ENCODE results near the gene STK33.

Gene STK33

GRCh38 chr11:8384199-8384821 is 209.7 kb downstream of the STK33 start:
- peak; percentile 46 for TF ChIP-seq CTCF (IDR thresholded peaks at IDR 0.05; ENCODE audit: low read length)
- TF ChIP-seq EZH2 (optimal IDR thresholded peaks at IDR 0.05; ENCODE audit: low read depth, low read length) = no peak
- no peaks in the 10 kb centered on the region for H4K20me1 ChIP-seq (ENCODE audit: insufficient read depth, low read length)

GRCh38 chr11:8383627-8384026 is 210.4 kb downstream of the STK33 start:
- Histone ChIP-seq H3K27ac (ENCODE audit: low read length) (no peak overlapping the region), H2AFZ (ENCODE audit: low read length) (no peak overlapping the region), H3K9me3 (replicated peaks; ENCODE audit: insufficient read depth, low read length) (no peaks in the 10 kb centered on the region), H4K20me1 (ENCODE audit: insufficient read depth, low read length) (no peaks in the 10 kb centered on the region), H3K4me1 (ENCODE audit: low read length) (no peaks in the 10 kb centered on the region), H3K4me3 (ENCODE audit: low read length) (no peak overlapping the region), H3K79me2 (ENCODE audit: low read length) (no peaks in the 10 kb centered on the region), H3K4me2 (ENCODE audit: low read depth, low read length) (peak overlapping the region; percentile 14; the same call in 1 of the 2 replicates), H3K9ac (ENCODE audit: low read length) (no peak overlapping the region), H3F3A (ENCODE audit: insufficient read depth, low read length) (peaks cover 3% of the 10 kb centered on the region; the same call in 1 of the 2 replicates), H3K27me3 (replicated peaks; ENCODE audit: insufficient read depth, low read length) (no peaks in the 10 kb centered on the region), H3K9me2 (replicated peaks; ENCODE audit: insufficient read depth, low read length) (no peaks in the 10 kb centered on the region), H3K36me3 (replicated peaks; ENCODE audit: insufficient read depth, low read length) (no peaks in the 10 kb centered on the region)
- no peak for DNase-seq
- TF ChIP-seq EZH2phosphoT487 (IDR thresholded peaks at IDR 0.05; ENCODE audit: low read length) (no peak), CTCF (IDR thresholded peaks at IDR 0.05; ENCODE audit: low read length) (no peak), EZH2 (optimal IDR thresholded peaks at IDR 0.05; ENCODE audit: low read depth, low read length) (no peak)

More at GRCh38 chr11:8384199-8384821, 209.7 kb downstream of the STK33 start:
- Histone ChIP-seq H3K4me2 (ENCODE audit: low read depth, low read length) (peak overlapping the region; percentile 48; the same call in 1 of the 2 replicates), H3F3A (ENCODE audit: insufficient read depth, low read length) (peaks cover 3% of the 10 kb centered on the region; the same call in 1 of the 2 replicates), H3K36me3 (replicated peaks; ENCODE audit: insufficient read depth, low read length) (no peaks in the 10 kb centered on the region), H3K9me2 (replicated peaks; ENCODE audit: insufficient read depth, low read length) (no peaks in the 10 kb centered on the region), H3K9me3 (replicated peaks; ENCODE audit: insufficient read depth, low read length) (no peaks in the 10 kb centered on the region), H3K4me3 (ENCODE audit: low read length) (peak overlapping the region; percentile 26; the same call in 1 of the 2 replicates), H3K27me3 (replicated peaks; ENCODE audit: insufficient read depth, low read length) (no peaks in the 10 kb centered on the region), H2AFZ (ENCODE audit: low read length) (no peak overlapping the region), H3K9ac (ENCODE audit: low read length) (no peak overlapping the region), H3K27ac (ENCODE audit: low read length) (peak overlapping the region; percentile 26; the same call in 1 of the 2 replicates), H3K79me2 (ENCODE audit: low read length) (no peaks in the 10 kb centered on the region), H3K4me1 (ENCODE audit: low read length) (no peaks in the 10 kb centered on the region)
- DNase-seq = peak; percentile 87

- Histone ChIP-seq H3K27me3 (replicated peaks; ENCODE audit: insufficient read depth, low read length) (no peaks in the 10 kb centered on the region), H3K27ac (ENCODE audit: low read length) (no peak overlapping the region), H3K4me1 (ENCODE audit: low read length) (no peaks in the 10 kb centered on the region)
Observed at GRCh38 chr11:8383227-8383626, 210.8 kb downstream of the STK33 start.

More at GRCh38 chr11:8383227-8383626, 210.8 kb downstream of the STK33 start:
- peaks cover 3% of the 10 kb centered on the region; the same call in 1 of the 2 replicates for H3F3A ChIP-seq (ENCODE audit: insufficient read depth, low read length)
- no peak overlapping the region for H3K9ac ChIP-seq (ENCODE audit: low read length)
- H4K20me1 ChIP-seq (ENCODE audit: insufficient read depth, low read length) = no peaks in the 10 kb centered on the region
- no peak overlapping the region for H3K4me2 ChIP-seq (ENCODE audit: low read depth, low read length)
- no peak overlapping the region for H2AFZ ChIP-seq (ENCODE audit: low read length)
- H3K4me3 ChIP-seq (ENCODE audit: low read length) = no peak overlapping the region
- no peaks in the 10 kb centered on the region for H3K9me3 ChIP-seq (replicated peaks; ENCODE audit: insufficient read depth, low read length)
- DNase-seq = no peak
- no peaks in the 10 kb centered on the region for H3K79me2 ChIP-seq (ENCODE audit: low read length)
- TF ChIP-seq EZH2phosphoT487 (IDR thresholded peaks at IDR 0.05; ENCODE audit: low read length) (no peak), EZH2 (optimal IDR thresholded peaks at IDR 0.05; ENCODE audit: low read depth, low read length) (no peak), CTCF (IDR thresholded peaks at IDR 0.05; ENCODE audit: low read length) (no peak)
- H3K36me3 ChIP-seq (replicated peaks; ENCODE audit: insufficient read depth, low read length) = no peaks in the 10 kb centered on the region
- H3K9me2 ChIP-seq (replicated peaks; ENCODE audit: insufficient read depth, low read length) = no peaks in the 10 kb centered on the region
